Sigmoid colon (tissue), 4 donors: Measurements from ENCODE around the gene RHOV.
A peak's percentile ranks its signal among the peaks of the same experiment; 100 is the strongest.

ENCODE experiments used
- EP300 ChIP-seq, 4 donors: sonication (generic); formaldehyde crosslinking; IDR thresholded peaks; one replicate each; pipeline ENCODE4 v1.6.1; 2017; ENCODE audit warnings: antibody characterized with exemption in 4 of 4
- POLR2A ChIP-seq, 2 donors: fragments of 450-650 bp; IDR thresholded peaks; one replicate each; pipeline ENCODE4 v1.6.1; 2016; ENCODE audit warnings: antibody characterized with exemption in 2 of 2, mild to moderate bottlenecking in 2 of 2, moderate library complexity in 2 of 2
- POLR2AphosphoS5 ChIP-seq, 4 donors: sonication (generic); formaldehyde crosslinking; IDR thresholded peaks; one replicate each; pipeline ENCODE4 v1.6.1; 2017; ENCODE audit warnings: antibody characterized with exemption in 4 of 4
- TF ChIP-seq, protein P1 (sequence below), 4 experiments: fragments of 450-650 bp in 3 of 4; fragments of 200-600 bp in 1 of 4; IDR thresholded peaks; one replicate each; pipeline ENCODE4 v1.5.1; 2016 to 2019; ENCODE audit warnings: antibody characterized with exemption in 4 of 4, mild to moderate bottlenecking in 3 of 4, moderate library complexity in 2 of 4

GRCh38 chr15:40847223-40847961 is 26.6 kb downstream of the RHOV start:
- TF ChIP-seq, protein P1, sequence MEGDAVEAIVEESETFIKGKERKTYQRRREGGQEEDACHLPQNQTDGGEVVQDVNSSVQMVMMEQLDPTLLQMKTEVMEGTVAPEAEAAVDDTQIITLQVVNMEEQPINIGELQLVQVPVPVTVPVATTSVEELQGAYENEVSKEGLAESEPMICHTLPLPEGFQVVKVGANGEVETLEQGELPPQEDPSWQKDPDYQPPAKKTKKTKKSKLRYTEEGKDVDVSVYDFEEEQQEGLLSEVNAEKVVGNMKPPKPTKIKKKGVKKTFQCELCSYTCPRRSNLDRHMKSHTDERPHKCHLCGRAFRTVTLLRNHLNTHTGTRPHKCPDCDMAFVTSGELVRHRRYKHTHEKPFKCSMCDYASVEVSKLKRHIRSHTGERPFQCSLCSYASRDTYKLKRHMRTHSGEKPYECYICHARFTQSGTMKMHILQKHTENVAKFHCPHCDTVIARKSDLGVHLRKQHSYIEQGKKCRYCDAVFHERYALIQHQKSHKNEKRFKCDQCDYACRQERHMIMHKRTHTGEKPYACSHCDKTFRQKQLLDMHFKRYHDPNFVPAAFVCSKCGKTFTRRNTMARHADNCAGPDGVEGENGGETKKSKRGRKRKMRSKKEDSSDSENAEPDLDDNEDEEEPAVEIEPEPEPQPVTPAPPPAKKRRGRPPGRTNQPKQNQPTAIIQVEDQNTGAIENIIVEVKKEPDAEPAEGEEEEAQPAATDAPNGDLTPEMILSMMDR (IDR thresholded peaks at IDR 0.05), result no peak
- TF ChIP-seq POLR2AphosphoS5 (IDR thresholded peaks at IDR 0.05) (peak in 1 of 4 donors; percentile 23), POLR2A (IDR thresholded peaks at IDR 0.05) (peak in 1 of 2 donors; percentile 62), EP300 (IDR thresholded peaks at IDR 0.05) (no peak)
